K562 (cell line): ENCODE results near the gene SMG6. TPM values are rescaled to one million over a fixed set of nuclear protein-coding genes. Genes with fewer than 3 reads are reported as not detected.
A peak's percentile ranks its signal among the peaks of the same experiment; 100 is the strongest.

Experiments used
- ATAC-seq: fragments of 200-7000 bp; cut with Tn5 transposase; 3 replicates; pipeline ENCODE4 v1.9.1; 2020; ENCODE audit warnings: moderate library complexity
- BruUV-seq: library from RNA; stranded (reverse); fragments of 400-500 nt; replicated peaks from 2 replicates; lab custom pipeline; 2021; lab: Mats Ljungman, UMichigan
- CTCF ChIA-PET: fragments of 300-600 bp; formaldehyde crosslinking; extraction: SDS; loops from one replicate; lab custom pipeline; 2021; ENCODE audit warnings: low intra/inter-chr PET ratio; lab: Yijun Ruan, JAX
- POLR2A ChIA-PET: fragments of 300-600, 350-650 bp; sonication (Branson Sonifier 250); formaldehyde crosslinking; extraction: SDS; loops from one replicate; lab custom pipeline; 2021; ENCODE audit warnings: antibody characterized with exemption, inconsistent platforms; lab: Yijun Ruan, JAX
- DNase-seq, 4 experiments: peaks; one replicate each; pipeline versions ENCODE4 v3.0.0 to v3.0.0-alpha.2; 2011 to 2018; ENCODE audit warnings: low spot score in 3 of 4, mixed read lengths in 3 of 4; ENCODE audit errors: extremely low read depth in 1 of 4
- FAIRE-seq: peaks from 2 replicates; lab custom pipeline; 2011; peaks lifted over from hg19 to GRCh38; lab: Jason Lieb, UNC
- H2AFZ ChIP-seq: 2 replicates; pipeline ENCODE4 v1.6.0; 2011; ENCODE audit warnings: low read depth, low read length, control low read depth, inconsistent platforms
- H3K27ac ChIP-seq: fragments of 200-600 bp; 3 replicates; pipeline ENCODE4 v1.8.0; 2011; ENCODE audit warnings: low read depth, mild to moderate bottlenecking, control low read depth, inconsistent platforms, low read length, moderate library complexity, mixed read lengths; ENCODE audit errors: extremely low read depth
- H3K27me3 ChIP-seq, 2 experiments: fragments of 300-600 bp in 1 of 2; 2 replicates in 1 of 2; 3 replicates in 1 of 2; pipeline versions ENCODE4 v1.6.0 to v1.8.0; 2011; ENCODE audit warnings: inconsistent platforms in 2 of 2, low read length in 2 of 2, mild to moderate bottlenecking in 1 of 2, mixed read lengths in 1 of 2, moderate library complexity in 1 of 2; ENCODE audit not compliant: control insufficient read depth in 2 of 2, insufficient read depth in 2 of 2
- H3K36me3 ChIP-seq: fragments of 300-600 bp; 3 replicates; pipeline ENCODE4 v1.8.0; 2011; ENCODE audit warnings: mild to moderate bottlenecking, low read length, inconsistent platforms; ENCODE audit not compliant: control insufficient read depth, insufficient read depth
- H3K4me1 ChIP-seq, 2 experiments: fragments of 200-600 bp in 1 of 2; replicated peaks in 1 of 2; 2 replicates in 1 of 2; 3 replicates in 1 of 2; pipeline versions ENCODE4 v1.5.1 to v1.8.0; 2011; ENCODE audit warnings: inconsistent platforms in 2 of 2, low read length in 2 of 2, mild to moderate bottlenecking in 1 of 2, mixed read lengths in 1 of 2, moderate library complexity in 1 of 2; ENCODE audit not compliant: control insufficient read depth in 2 of 2, insufficient read depth in 2 of 2
- H3K4me2 ChIP-seq: 2 replicates; pipeline ENCODE4 v1.6.1; 2011; ENCODE audit warnings: low read length, control low read depth, inconsistent platforms, mixed read lengths; ENCODE audit not compliant: insufficient read depth
- H3K4me3 ChIP-seq: fragments of 200-600 bp; sonication (generic), shearing (Covaris generic); 2 replicates; pipeline ENCODE4 v1.5.1; 2016; ENCODE audit warnings: control low read depth, inconsistent platforms
- H3K79me2 ChIP-seq: fragments of 200-600 bp; 3 replicates; pipeline ENCODE4 v1.8.0; 2011; ENCODE audit warnings: low read length, inconsistent platforms; ENCODE audit not compliant: control insufficient read depth, insufficient read depth
- H3K9ac ChIP-seq, 2 experiments: 2 replicates each; pipeline versions ENCODE4 v1.6.0 to v1.6.1; 2011; ENCODE audit warnings: low read depth in 2 of 2, low read length in 2 of 2, control low read depth in 1 of 2, inconsistent platforms in 1 of 2, mild to moderate bottlenecking in 1 of 2, mixed read lengths in 1 of 2; ENCODE audit not compliant: insufficient read depth in 1 of 2
- H3K9me1 ChIP-seq: one replicate; pipeline ENCODE4 v1.6.0; 2011; ENCODE audit warnings: inconsistent platforms, mild to moderate bottlenecking, low read length, moderate library complexity; ENCODE audit not compliant: control insufficient read depth, insufficient read depth
- H3K9me3 ChIP-seq: replicated peaks from 2 replicates; pipeline ENCODE4 v1.5.1; 2011; ENCODE audit warnings: low read depth, low read length, inconsistent platforms; ENCODE audit not compliant: control insufficient read depth, insufficient read depth
- H4K20me1 ChIP-seq: replicated peaks from 2 replicates; pipeline ENCODE4 v1.6.1; 2011; ENCODE audit warnings: low read length, inconsistent platforms, mixed read lengths; ENCODE audit not compliant: control insufficient read depth, insufficient read depth
- CBFB ChIP-seq: sonication (generic); formaldehyde crosslinking; IDR thresholded peaks from 2 replicates; pipeline ENCODE4 v1.4.0; 2020; ENCODE audit warnings: mild to moderate bottlenecking, missing genetic modification reagents
- E2F4 ChIP-seq: sonication (generic); formaldehyde crosslinking; IDR thresholded peaks from 2 replicates; pipeline ENCODE4 v1.8.0; 2022; ENCODE audit warnings: mild to moderate bottlenecking, low read depth, missing genetic modification reagents
- GABPA ChIP-seq: fragments of 200-800 bp; sonication (Bioruptor generic); conservative IDR thresholded peaks from 2 replicates; pipeline ENCODE4 v1.6.1; 2016; ENCODE audit warnings: low read depth, missing genetic modification characterization, missing compliant biosample characterization
- HEY1 ChIP-seq: fragments of 250-450 bp; sonication (Bioruptor Pico); IDR thresholded peaks from 2 replicates; pipeline ENCODE4 v1.5.0; 2020; ENCODE audit warnings: mild to moderate bottlenecking, moderate library complexity, borderline replicate concordance
- TEAD2 ChIP-seq: fragments of 450-650 bp; IDR thresholded peaks from 2 replicates; pipeline ENCODE4 v1.6.1; 2016; ENCODE audit warnings: missing genetic modification characterization, control low read depth, missing compliant biosample characterization
- TEAD4 ChIP-seq, 2 experiments: sonication (generic) in 1 of 2; formaldehyde crosslinking in 1 of 2; IDR thresholded peaks; 2 replicates each; pipeline versions ENCODE4 v1.6.1 to v1.8.0; 2012 to 2022; ENCODE audit warnings: borderline replicate concordance in 1 of 2, inconsistent platforms in 1 of 2, low read length in 1 of 2, mild to moderate bottlenecking in 1 of 2, missing genetic modification reagents in 1 of 2
- ZSCAN29 ChIP-seq: fragments of 450-650 bp; IDR thresholded peaks from 2 replicates; pipeline ENCODE4 v1.6.1; 2017
- WGBS: fragments of 100-300 bp; shearing (Covaris generic); methylation state at CpG from one replicate; pipeline ENCODE4 v1.1.6; 2016; ENCODE audit warnings: low coverage, mixed read lengths; ENCODE audit not compliant: insufficient coverage; ENCODE audit errors: missing lambda C conversion rate; 5-methylcytosine and 5-hydroxymethylcytosine counted together
- in situ Hi-C: fragments of 300-500 bp; cut with MboI; formaldehyde crosslinking; loops from 4 replicates; pipeline ENCODE4 v1.15.0; 2018; ENCODE audit warnings: inconsistent platforms, mixed read lengths
- intact Hi-C: fragments of 100-400 bp; cut with micrococcal nuclease; formaldehyde crosslinking; loops from 2 replicates; pipeline ENCODE4 v1.14.2; 2022
- polyA plus RNA-seq, 8 experiments: library from polyadenylated mRNA; depleted of rRNA in 4 of 8; stranded (reverse) in 5 of 8; unstranded in 3 of 8; fragments of >200 nt; fragmentation: Nextera tagmentation in 2 of 8; fragmentation: Illumina TruSeq in 1 of 8; extraction: Ambion mirVana in 2 of 8; extraction: Trizol in 1 of 8; gene quantifications; 2 replicates each; pipeline versions ENCODE4 v1.2.1 to v1.2.3, GENCODE V29; 2011 to 2014; ENCODE audit warnings: inconsistent platforms in 1 of 8, missing spikeins in 1 of 8
- total RNA-seq, 7 experiments: library from RNA; depleted of rRNA in 6 of 7; stranded (reverse); fragments of >200 nt in 6 of 7; fragmentation: Illumina TruSeq in 2 of 7; extraction: Trizol in 2 of 7; gene quantifications; 2 replicates each; pipeline versions ENCODE4 v1.2.1 to v1.2.3, GENCODE V29; 2011 to 2021; ENCODE audit warnings: low replicate concordance in 1 of 7

SMG6 gene
- total and polyA plus RNA-seq, 9 of the 15 experiments (the other 6 are each of a cell fraction or from before 2014, with no cell fraction given): 0.44 to 13.9 (median 6.0) TPM

- TF ChIP-seq E2F4 (CRISPR knock-in tag) (no peak), HEY1 (CRISPR knock-in tag) (no peak), ZSCAN29 (no peak)
These were observed 211.3 kb downstream of the SMG6 start (continued) for GRCh38 chr17:2092253-2092652.

- peak in 2 of 4 experiments; percentile 17 to 23 for DNase-seq
- no peak for ATAC-seq
- in situ Hi-C loops (no loop called here), intact Hi-C loops (no loop called here)
- ChIA-PET POLR2A (interaction anchor here (1.2 to 2.7 kb wide), 2 partner anchors 9 to 12 kb away, joined by 4 to 7 read pairs; no protein-coding TSS in a partner anchor), CTCF (no interaction called here)
- no TSS peak for BruUV-seq
- H2AFZ ChIP-seq: no peak overlapping the region
- H3K4me2 ChIP-seq: no peak overlapping the region
- no peaks in the 10 kb centered on the region for H3K27me3 ChIP-seq
- H3K9ac ChIP-seq: no peak overlapping the region
- no peaks in the 10 kb centered on the region for H3K9me3 ChIP-seq
- no peak overlapping the region for H3K4me3 ChIP-seq
- peaks cover 19 to 29% of the 10 kb centered on the region in 2 experiments for H3K4me1 ChIP-seq
- H3K79me2 ChIP-seq: no peaks in the 10 kb centered on the region
- TF ChIP-seq CBFB (CRISPR knock-in tag): no peak
- 0 out of 2 replicates have a peak, but pooled peaks have one; percentile 7 for TF ChIP-seq GABPA (tag)
- TF ChIP-seq TEAD2: 0 out of 2 replicates have a peak, but pooled peaks have one; percentile 42
- TF ChIP-seq TEAD4 (IDR thresholded peaks at IDR 0.05; ENCODE audit: low read length): peak; percentile 34; the same call in 1 of the 2 replicates
- TF ChIP-seq TEAD4 (CRISPR knock-in tag; IDR thresholded peaks at IDR 0.05; ENCODE audit: borderline replicate concordance): no peak
- H4K20me1 ChIP-seq: no peaks in the 10 kb centered on the region
- no peak for FAIRE-seq
- peaks cover 4% of the 10 kb centered on the region; the same call in 1 of the 3 replicates for H3K36me3 ChIP-seq
- WGBS: 58% methylated on average over 2 of the region's 2 CpGs
- H3K27ac ChIP-seq: no peak overlapping the region
- peaks cover 4% of the 10 kb centered on the region for H3K9me1 ChIP-seq
These were observed 212.6 kb downstream of the SMG6 start for GRCh38 chr17:2090804-2091534.
